ENCODE data around the gene SPATS2L.

SPATS2L gene

GRCh38 chr2:200430017-200430416 is 123.5 kb downstream of the SPATS2L start:
- Histone ChIP-seq H3K9me3 (replicated peaks; ENCODE audit: insufficient read depth, low read length) (no peaks in the 10 kb centered on the region), H3K27ac (ENCODE audit: low read length) (no peak overlapping the region), H3K27me3 (replicated peaks; ENCODE audit: insufficient read depth, low read length) (no peaks in the 10 kb centered on the region), H4K20me1 (ENCODE audit: insufficient read depth, low read length) (no peaks in the 10 kb centered on the region), H3K9ac (ENCODE audit: low read length) (no peak overlapping the region), H3K9me2 (replicated peaks; ENCODE audit: insufficient read depth, low read length) (no peaks in the 10 kb centered on the region), H3K79me2 (ENCODE audit: low read length) (peaks cover 19% of the 10 kb centered on the region), H2AFZ (ENCODE audit: low read length) (no peak overlapping the region), H3K36me3 (replicated peaks; ENCODE audit: insufficient read depth, low read length) (no peaks in the 10 kb centered on the region), H3K4me1 (ENCODE audit: low read length) (peaks cover 42% of the 10 kb centered on the region), H3K4me3 (ENCODE audit: low read length) (no peak overlapping the region), H3F3A (ENCODE audit: insufficient read depth, low read length) (peaks cover 18% of the 10 kb centered on the region), H3K4me2 (ENCODE audit: low read depth, low read length) (no peak overlapping the region)
- no peak for TF ChIP-seq CTCF (IDR thresholded peaks at IDR 0.05; ENCODE audit: low read length)
- no peak for TF ChIP-seq EZH2phosphoT487 (IDR thresholded peaks at IDR 0.05; ENCODE audit: low read length)
- no peak for TF ChIP-seq EZH2 (optimal IDR thresholded peaks at IDR 0.05; ENCODE audit: low read depth, low read length)
- no peak for DNase-seq

- TF ChIP-seq CTCF (IDR thresholded peaks at IDR 0.05; ENCODE audit: low read length) (no peak), EZH2phosphoT487 (IDR thresholded peaks at IDR 0.05; ENCODE audit: low read length) (no peak), EZH2 (optimal IDR thresholded peaks at IDR 0.05; ENCODE audit: low read depth, low read length) (no peak)
- H3K9ac ChIP-seq (ENCODE audit: low read length) = no peak overlapping the region
- no peak for DNase-seq
- H3K27ac ChIP-seq (ENCODE audit: low read length) = no peak overlapping the region
- H3K9me2 ChIP-seq (replicated peaks; ENCODE audit: insufficient read depth, low read length) = no peaks in the 10 kb centered on the region
- H4K20me1 ChIP-seq (ENCODE audit: insufficient read depth, low read length) = no peaks in the 10 kb centered on the region
- H3K36me3 ChIP-seq (replicated peaks; ENCODE audit: insufficient read depth, low read length) = no peaks in the 10 kb centered on the region
- no peaks in the 10 kb centered on the region for H3K9me3 ChIP-seq (replicated peaks; ENCODE audit: insufficient read depth, low read length)
- H3K27me3 ChIP-seq (replicated peaks; ENCODE audit: insufficient read depth, low read length) = no peaks in the 10 kb centered on the region
- 0 out of 2 replicates have a peak, but pooled peaks cover 11% of the 10 kb centered on the region for H3K79me2 ChIP-seq (ENCODE audit: low read length)
- no peak overlapping the region for H2AFZ ChIP-seq (ENCODE audit: low read length)
- H3K4me2 ChIP-seq (ENCODE audit: low read depth, low read length) = no peak overlapping the region
- no peak overlapping the region for H3K4me3 ChIP-seq (ENCODE audit: low read length)
- H3K4me1 ChIP-seq (ENCODE audit: low read length) = peaks cover 23% of the 10 kb centered on the region
- peaks cover under 1% of the 10 kb centered on the region for H3F3A ChIP-seq (ENCODE audit: insufficient read depth, low read length)
These were observed 125.7 kb downstream of the SPATS2L start for GRCh38 chr2:200431996-200432705.

- H3K4me3 ChIP-seq (ENCODE audit: low read length) = no peak overlapping the region
- H3K9me2 ChIP-seq (replicated peaks; ENCODE audit: insufficient read depth, low read length) = no peaks in the 10 kb centered on the region
- H3K36me3 ChIP-seq (replicated peaks; ENCODE audit: insufficient read depth, low read length) = no peaks in the 10 kb centered on the region
- no peak overlapping the region for H3K4me2 ChIP-seq (ENCODE audit: low read depth, low read length)
- no peaks in the 10 kb centered on the region for H3F3A ChIP-seq (ENCODE audit: insufficient read depth, low read length)
- TF ChIP-seq EZH2 (optimal IDR thresholded peaks at IDR 0.05; ENCODE audit: low read depth, low read length) = no peak
- no peak for TF ChIP-seq CTCF (IDR thresholded peaks at IDR 0.05; ENCODE audit: low read length)
- TF ChIP-seq EZH2phosphoT487 (IDR thresholded peaks at IDR 0.05; ENCODE audit: low read length) = no peak
- DNase-seq = no peak
- no peaks in the 10 kb centered on the region for H3K79me2 ChIP-seq (ENCODE audit: low read length)
- H3K4me1 ChIP-seq (ENCODE audit: low read length) = 0 out of 2 replicates have a peak, but pooled peaks cover 2% of the 10 kb centered on the region
- no peak overlapping the region for H3K27ac ChIP-seq (ENCODE audit: low read length)
- no peak overlapping the region for H2AFZ ChIP-seq (ENCODE audit: low read length)
- no peaks in the 10 kb centered on the region for H4K20me1 ChIP-seq (ENCODE audit: insufficient read depth, low read length)
- no peaks in the 10 kb centered on the region for H3K27me3 ChIP-seq (replicated peaks; ENCODE audit: insufficient read depth, low read length)
- no peaks in the 10 kb centered on the region for H3K9me3 ChIP-seq (replicated peaks; ENCODE audit: insufficient read depth, low read length)
- H3K9ac ChIP-seq (ENCODE audit: low read length) = no peak overlapping the region
These were observed 128.9 kb downstream of the SPATS2L start for GRCh38 chr2:200435379-200435778.

Data from MM.1S (cell line).